HG02763 (cell line): Measurements from ENCODE around the gene FOLR3.
"Not testable (repeated sequence)": the region's sequence is repeated elsewhere in the genome, so short reads cannot be mapped to it uniquely, and the experiment has no call there.

ENCODE experiments used
- ATAC-seq: cut with Tn5 transposase; IDR thresholded peaks from one replicate; pipeline ENCODE4 v1.9.1; 2021; ENCODE audit warnings: mild to moderate bottlenecking, moderate library complexity; ENCODE audit not compliant: unreplicated experiment

The FOLR3 gene

DNA sequence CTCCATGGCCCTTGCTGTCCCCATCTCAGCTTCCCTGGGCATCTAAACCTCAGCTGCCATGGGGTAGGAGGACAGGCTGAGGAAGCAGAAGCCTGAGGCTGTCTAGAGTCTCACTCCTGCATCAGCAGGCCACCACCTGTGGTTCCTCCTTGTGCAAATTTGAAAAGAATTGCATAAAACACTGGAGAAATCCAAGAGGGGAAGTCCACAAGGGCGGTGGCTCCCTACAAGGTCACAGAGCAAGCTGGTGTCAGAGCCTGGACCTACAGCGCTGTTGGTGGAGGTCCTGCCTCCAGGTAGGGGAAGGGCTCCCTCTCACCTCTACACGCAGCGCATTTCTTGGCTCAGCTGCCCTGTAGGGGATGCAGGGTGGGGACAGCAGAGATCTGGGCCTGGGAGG, at the start of gene FOLR3:
TSS of gene FOLR3 (plus strand) at position 253 of the 400 bp plus-strand sequence. CDS start 228 bp downstream, outside the sequence.
- not testable (repeated sequence) for ATAC-seq

DNA sequence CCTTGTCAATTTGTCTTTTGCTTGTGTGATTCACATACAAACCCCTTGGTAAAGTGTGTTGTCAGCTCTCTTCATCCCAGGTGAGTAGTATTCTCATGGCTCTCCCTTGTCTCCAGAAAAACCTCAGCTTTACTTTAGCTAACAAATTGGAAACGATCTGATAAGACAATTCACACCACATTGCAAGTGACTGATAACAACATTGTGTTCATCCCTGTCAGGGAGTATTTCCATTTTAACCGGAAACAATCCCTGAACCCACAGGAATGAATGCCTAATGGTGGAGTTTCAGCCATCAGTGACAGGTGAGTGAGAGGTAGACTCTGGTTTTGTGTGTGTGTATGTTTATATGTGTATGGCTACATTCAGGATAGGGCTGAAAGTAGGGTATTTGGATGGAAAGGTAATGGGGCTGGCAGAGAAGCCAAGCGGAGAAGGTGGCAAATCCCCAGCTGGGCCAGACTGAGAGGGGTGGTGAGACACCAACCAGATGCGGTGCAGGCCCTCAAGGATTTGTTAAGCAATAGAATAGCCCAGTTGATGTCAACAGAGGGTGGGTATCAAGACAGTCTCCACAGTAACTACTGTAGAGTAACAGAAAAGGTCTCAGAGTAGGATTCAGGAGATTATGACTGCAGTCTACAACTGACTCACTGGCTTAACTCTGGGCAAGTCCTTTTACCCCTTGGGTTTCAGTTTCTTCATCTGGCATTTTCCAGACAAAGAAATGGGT, 47.3 kb upstream of the FOLR3 start:
- no peak for ATAC-seq

DNA sequence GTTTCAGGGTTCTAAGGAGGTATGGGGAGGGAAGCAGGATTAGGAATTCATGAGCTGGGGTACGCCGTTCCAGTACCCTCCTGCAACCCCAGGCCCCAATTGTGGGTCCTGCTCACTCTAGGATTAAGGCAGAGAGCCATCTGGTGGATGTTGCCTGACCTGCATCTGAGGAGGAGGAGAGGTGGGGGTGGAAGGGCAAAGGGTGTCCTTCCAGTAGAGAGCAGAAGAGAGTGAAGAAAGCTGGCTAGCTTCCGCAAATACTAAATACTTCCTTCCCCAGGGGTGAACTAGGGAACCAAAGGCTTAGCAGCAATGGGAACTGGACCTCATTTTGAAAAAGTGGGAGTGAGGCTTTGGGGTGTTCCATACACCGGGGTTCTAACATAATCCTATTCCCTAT, 44.2 kb upstream of the FOLR3 start:
- no peak for ATAC-seq

- ATAC-seq = no peak
Observed at GRCh38 chr11:72098741-72099140, 36.8 kb upstream of the FOLR3 start.

- no peak for ATAC-seq
Observed at GRCh38 chr11:72100009-72100408, 35.5 kb upstream of the FOLR3 start.

DNA sequence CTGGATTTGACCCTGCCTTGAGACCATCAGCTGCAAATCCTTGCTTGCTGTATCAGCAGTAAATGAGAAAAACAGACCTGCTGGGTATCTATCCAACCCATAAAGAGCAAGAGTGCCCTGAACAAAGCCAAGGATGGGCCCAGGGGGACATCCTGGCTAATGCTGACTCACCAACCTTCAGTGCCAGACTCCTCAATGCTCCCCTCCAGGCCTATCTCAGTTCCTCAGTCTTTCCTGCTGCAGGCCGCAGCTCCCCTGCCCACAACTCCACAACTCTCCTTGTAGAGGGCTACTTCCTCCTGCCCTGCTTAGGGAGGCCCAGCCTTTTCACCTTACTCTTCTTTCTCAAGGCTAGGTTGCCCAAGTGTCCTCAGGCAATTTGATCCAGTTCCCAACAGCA, 35.1 kb upstream of the FOLR3 start:
- no peak for ATAC-seq

DNA sequence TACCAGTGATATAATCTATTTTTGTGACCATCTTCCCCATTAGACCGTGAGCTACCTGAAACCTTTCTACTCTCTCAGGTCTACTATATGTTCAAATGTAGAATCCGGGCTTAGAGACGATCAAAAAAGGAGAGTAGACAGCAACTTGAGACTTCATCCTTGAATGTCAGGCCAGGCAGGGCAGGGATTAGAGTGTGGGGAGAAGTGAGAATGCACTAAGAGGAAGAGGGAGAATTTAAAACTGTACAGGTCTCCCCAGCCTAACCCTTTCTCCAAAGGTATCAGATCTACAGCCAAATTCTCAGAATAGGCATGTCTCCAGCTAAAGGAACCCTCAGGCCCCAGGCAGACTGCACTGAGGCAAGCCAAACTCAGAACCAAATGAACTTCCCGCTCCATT, 33.4 kb upstream of the FOLR3 start:
- no peak for ATAC-seq

- no peak for ATAC-seq
Observed at GRCh38 chr11:72102631-72102945, 32.9 kb upstream of the FOLR3 start.

DNA sequence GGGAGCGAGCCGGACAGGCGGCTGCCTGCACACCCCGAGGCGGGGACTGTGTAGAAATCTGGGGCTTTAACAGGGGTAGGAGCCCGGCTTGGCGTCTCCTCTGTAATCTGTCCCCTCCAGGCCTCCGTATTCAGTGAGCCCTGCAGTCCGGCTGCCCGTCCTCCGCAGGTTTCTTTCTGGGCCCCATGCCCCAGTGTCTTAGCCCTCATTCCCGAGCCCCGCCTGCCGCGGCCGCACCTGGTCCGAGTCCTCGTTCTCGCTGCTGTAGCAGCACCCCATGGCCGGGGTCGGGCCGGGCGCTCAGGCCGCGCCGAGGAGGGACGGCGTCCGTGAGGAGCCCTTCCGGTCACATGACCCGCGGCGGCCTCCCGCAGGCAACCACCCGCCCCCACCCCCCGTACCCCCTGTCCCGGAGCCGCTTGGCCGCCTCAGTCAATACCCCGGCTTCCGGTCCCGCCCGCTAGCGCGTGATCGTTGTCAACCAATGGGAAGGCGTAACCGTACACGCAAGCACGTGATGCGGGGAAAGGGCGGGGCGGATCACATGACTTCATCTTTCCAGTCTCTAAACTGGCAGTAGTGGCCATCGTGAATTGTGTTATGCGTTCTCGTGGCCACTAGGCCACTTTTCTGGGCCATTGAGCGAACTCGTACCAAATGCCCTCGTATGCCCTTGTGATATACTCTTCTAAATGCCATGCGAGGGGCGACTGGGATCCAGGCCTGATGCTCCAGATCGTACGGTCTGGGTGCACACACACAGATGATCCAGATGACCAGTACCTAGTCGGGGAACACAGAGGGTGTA, 32.4 kb upstream of the FOLR3 start, which contains the start of gene LAMTOR1:
TSS of gene LAMTOR1 (minus strand) at position 352 of the 808 bp plus-strand sequence. CDS start at position 279, 73 bp downstream.
- peak; percentile 86 for ATAC-seq

DNA sequence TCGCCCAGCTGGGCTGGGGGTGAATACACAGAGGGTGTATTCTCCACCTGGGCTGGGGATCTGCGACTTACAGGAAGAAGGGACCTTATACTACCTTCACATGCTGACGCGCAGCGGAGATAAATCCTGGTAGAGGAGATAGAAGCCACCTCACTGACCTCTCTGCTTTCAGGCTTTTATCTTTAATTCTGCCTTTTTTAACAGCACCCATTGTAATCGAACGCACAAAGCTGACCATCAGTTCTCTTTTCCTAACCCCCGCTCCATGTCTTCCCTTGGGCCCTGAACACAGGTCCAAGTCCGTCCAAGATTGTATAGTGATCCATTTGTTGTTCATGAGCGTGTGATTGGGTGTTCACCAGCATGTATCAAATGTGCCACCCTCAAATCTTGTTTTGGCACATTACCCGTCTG, 31.8 kb upstream of the FOLR3 start:
- ATAC-seq = no peak

DNA sequence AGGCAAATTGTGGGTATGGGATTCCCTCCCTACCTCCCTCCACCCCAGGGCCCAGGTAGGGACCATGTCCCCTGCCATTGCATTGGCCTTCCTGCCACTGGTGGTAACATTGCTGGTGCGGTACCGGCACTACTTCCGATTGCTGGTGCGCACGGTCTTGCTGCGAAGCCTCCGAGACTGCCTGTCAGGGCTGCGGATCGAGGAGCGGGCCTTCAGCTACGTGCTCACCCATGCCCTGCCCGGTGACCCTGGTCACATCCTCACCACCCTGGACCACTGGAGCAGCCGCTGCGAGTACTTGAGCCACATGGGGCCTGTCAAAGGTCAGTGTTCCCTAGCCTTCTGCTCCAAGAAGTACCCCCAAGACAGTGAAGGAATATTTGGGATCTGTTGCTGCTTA, 29.6 kb upstream of the FOLR3 start, which contains the start of gene TOMT:
TSS of gene TOMT (plus strand) at position 37 of the 400 bp plus-strand sequence. CDS start at position 65, 28 bp downstream.
- no peak for ATAC-seq

DNA sequence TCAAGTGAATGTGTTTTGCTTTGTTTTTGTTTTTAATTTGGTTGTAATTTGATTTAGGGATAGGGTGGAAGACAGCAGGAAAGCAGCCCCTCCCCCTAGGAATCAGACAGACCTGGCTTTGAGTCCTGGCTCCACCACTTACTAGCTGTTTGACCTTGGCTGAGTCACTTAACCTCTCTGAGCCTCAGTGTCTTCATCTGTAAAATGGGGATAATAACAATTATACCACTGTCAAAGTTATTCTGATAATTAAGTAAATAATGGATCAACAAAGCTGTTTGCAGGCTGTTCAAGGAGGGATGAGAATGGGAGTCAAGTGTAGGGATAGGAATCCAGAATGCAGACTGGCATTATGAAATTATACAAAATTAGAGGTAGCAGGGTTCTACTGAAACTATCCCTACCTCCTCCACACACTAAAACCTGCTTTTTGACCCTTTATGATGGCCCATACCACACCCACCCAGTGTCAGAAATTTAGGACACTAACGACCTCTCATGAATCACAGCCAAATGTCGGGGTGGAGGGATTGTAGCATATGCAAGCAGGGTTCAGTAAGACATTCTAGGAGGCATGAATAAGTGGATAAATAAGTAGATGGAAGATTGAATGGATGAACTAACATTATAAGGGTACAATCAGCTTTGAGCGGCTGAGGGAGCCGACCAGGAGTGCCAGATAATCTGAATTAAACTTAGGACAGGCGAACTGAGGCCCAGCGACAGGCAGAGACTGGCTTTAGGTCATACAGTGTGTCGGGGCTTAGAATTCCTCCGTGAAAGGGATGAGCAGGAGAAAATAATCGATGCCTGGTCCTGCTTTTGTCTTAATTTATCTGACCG, 24.0 kb upstream of the FOLR3 start:
- no peak for ATAC-seq

- peak; percentile 90 for ATAC-seq
Observed at GRCh38 chr11:72112143-72112977, 23.2 kb upstream of the FOLR3 start, which contains the start of gene ANAPC15. TSS of gene ANAPC15 (minus strand) at chr11:72112695. CDS start at chr11:72111276, 1,419 bp downstream.

DNA sequence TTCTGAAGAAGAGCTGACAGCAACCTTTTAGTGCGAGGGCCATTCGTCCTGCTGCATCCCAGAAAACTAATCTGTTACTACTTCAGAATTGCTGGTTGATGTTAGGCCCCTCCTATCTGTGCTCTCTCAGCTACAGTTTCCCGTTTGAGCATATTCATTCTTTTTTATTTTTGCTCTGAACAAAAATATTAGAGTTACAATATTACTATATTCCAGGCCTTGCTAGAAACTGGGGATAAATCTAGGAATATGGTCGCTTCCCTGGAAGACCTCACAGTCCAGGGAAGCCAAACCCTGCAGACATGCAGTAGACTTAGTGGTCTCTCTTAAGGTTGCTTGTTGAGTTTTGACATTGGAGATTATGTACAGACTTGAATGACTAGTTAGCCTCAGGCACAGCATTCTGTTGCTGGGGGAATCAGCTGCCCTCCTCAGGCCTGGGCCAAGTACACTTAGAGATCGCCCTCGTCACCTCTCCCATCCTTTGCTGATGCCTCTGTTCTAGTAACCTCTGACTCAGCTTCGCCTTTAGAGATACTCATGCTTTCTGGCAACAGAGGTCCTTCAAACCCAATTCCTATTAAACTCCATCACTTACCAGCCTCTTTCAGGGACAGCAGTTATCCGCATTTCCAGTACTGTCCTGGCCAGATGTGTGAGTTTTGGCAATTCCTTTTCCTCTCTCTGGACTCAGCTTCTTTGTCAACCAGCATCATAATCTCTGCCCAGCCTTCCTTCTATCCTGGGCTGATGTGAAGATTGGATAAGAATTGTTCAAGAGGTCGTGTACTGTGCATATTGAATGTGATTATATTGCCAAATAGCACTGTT, 22.3 kb upstream of the FOLR3 start:
- no peak for ATAC-seq

DNA sequence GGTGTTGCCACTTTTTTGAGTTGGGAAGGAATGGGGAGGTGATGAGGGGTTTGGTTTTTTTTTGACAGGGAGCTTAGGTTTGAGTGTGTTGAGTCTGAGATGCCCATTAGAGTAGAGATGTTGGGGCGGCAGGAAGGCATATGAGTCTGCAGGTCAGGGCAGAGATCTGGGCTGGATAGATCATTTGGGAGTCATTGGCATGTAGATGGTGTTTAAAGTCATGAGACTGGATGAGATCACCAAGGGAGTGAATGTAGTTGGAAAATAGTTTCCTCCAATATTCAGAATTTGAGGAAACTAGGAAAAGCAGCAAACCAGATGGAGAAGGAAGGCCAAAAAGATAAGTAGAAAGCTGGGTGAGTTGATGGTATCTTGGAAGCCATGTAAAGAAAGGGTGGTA, 21.0 kb upstream of the FOLR3 start:
- ATAC-seq = no peak

GRCh38 chr11:72116019-72116755, 19.3 kb upstream of the FOLR3 start:
- no peak for ATAC-seq

GRCh38 chr11:72119198-72119597, 16.3 kb upstream of the FOLR3 start:
- no peak for ATAC-seq

GRCh38 chr11:72120930-72121329, 14.6 kb upstream of the FOLR3 start:
- no peak for ATAC-seq

DNA sequence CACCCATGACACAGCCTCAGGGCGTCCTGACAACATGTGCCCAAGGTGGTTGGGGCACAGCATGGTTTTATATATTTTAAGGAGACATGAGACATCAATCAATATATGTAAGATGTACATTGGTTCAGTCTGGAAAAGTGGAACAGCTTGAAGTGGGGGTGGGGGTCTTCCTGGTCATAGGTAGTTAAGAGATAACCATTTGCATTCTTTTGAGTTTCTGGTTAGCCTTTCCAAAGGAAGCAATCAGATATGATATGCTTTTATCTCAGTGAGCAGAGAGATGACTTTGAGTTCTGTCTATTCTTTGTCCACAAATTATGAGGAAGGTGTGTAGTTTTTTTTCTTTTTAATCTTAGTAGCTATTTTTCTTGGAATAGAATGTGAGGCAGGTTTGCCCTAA, 12.9 kb upstream of the FOLR3 start:
- no peak for ATAC-seq
